Astrocyte of the spinal cord (primary cell): ENCODE results near the gene PLD1.

Source experiments
- DNase-seq: peaks from one replicate; pipeline ENCODE4 v3.0.0; 2011; ENCODE audit warnings: low read depth, low spot score
- H3K4me3 ChIP-seq: 2 replicates; pipeline ENCODE4 v1.5.1; 2011; ENCODE audit warnings: low read depth, mild to moderate bottlenecking, low read length, moderate library complexity
- in situ Hi-C: cut with HindIII; loops from 2 replicates; pipeline ENCODE4 v1.10.0; 2017; ENCODE audit warnings: low sequenced_read_pairs
- TF ChIP-seq, protein P1 (sequence below): IDR thresholded peaks from 2 replicates; pipeline ENCODE4 v1.5.1; 2012; ENCODE audit warnings: low read depth, mild to moderate bottlenecking, low read length, inconsistent platforms

The PLD1 gene

GRCh38 chr3:171672124-171672523, 138.2 kb downstream of the PLD1 start:
- in situ Hi-C loops: no loop called here
- no peak overlapping the region for H3K4me3 ChIP-seq
- DNase-seq: no peak
- TF ChIP-seq, protein P1, sequence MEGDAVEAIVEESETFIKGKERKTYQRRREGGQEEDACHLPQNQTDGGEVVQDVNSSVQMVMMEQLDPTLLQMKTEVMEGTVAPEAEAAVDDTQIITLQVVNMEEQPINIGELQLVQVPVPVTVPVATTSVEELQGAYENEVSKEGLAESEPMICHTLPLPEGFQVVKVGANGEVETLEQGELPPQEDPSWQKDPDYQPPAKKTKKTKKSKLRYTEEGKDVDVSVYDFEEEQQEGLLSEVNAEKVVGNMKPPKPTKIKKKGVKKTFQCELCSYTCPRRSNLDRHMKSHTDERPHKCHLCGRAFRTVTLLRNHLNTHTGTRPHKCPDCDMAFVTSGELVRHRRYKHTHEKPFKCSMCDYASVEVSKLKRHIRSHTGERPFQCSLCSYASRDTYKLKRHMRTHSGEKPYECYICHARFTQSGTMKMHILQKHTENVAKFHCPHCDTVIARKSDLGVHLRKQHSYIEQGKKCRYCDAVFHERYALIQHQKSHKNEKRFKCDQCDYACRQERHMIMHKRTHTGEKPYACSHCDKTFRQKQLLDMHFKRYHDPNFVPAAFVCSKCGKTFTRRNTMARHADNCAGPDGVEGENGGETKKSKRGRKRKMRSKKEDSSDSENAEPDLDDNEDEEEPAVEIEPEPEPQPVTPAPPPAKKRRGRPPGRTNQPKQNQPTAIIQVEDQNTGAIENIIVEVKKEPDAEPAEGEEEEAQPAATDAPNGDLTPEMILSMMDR: no peak

- TF ChIP-seq, protein P1: no peak
- DNase-seq: no peak
- in situ Hi-C loops: no loop called here
- no peak overlapping the region for H3K4me3 ChIP-seq
Measured at GRCh38 chr3:171671709-171672108, 138.6 kb downstream of the PLD1 start.

GRCh38 chr3:171666516-171666915, 143.8 kb downstream of the PLD1 start:
- in situ Hi-C loops: no loop called here

DNA sequence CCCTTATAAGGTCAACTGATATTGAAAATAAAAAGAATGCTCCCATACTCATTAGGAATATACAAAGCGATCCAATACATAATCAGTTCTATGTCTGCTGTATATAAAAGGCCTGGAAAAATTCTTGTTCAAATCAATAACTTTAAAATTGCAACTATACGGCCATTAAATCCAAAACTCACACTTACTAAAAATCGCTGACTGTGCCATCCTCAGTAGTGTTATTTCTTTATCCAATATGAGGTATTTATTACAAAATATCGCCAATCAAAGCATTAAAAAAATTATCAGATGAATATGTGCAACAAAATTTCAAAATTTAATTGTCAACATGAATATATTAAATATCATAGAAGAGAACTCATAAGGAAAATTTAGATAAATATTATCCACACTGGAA, 146.5 kb downstream of the PLD1 start:
- TF ChIP-seq, protein P1: no peak
- DNase-seq: no peak
- no peak overlapping the region for H3K4me3 ChIP-seq
- in situ Hi-C loops: no loop called here

More at GRCh38 chr3:171666516-171666915, 143.8 kb downstream of the PLD1 start:
- H3K4me3 ChIP-seq: no peak overlapping the region
- no peak for DNase-seq
- TF ChIP-seq, protein P1: no peak

- TF ChIP-seq, protein P1: no peak
- in situ Hi-C loops: no loop called here
- DNase-seq: no peak
- no peak overlapping the region for H3K4me3 ChIP-seq
Measured at GRCh38 chr3:171661484-171661883, 148.8 kb downstream of the PLD1 start.

DNA sequence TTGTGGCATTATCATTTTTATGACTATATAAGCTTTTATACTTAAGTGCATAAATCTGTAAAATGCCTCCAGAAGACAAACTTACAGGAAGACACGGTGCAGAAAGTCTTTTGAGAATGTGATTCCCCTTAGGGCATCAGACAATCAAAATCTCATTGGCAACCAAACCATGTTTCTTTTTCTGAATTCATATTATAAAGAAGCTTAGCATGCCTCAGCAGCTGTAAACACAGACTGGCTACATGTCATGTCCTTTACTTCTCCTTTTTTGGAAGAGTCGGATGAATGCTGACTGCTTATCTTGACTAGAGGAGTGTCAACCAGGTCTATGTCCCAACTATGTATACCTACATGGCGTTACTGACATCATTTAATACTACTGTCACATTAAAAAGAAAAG, 150.1 kb downstream of the PLD1 start:
- in situ Hi-C loops: no loop called here
- TF ChIP-seq, protein P1: no peak
- no peak for DNase-seq
- H3K4me3 ChIP-seq: no peak overlapping the region

GRCh38 chr3:171658841-171659240, 151.4 kb downstream of the PLD1 start:
- TF ChIP-seq, protein P1: no peak
- H3K4me3 ChIP-seq: no peak overlapping the region
- DNase-seq: no peak
- in situ Hi-C loops: no loop called here
